CD4-positive, alpha-beta T cell treated with Interleukin-6 for 4 hours (primary cell): ENCODE data around the gene BCAS1.
A peak's percentile ranks its signal among the peaks of the same experiment; 100 is the strongest.

Source experiments
- DNase-seq: peaks from one replicate; pipeline ENCODE4 v3.0.0-alpha.2; 2020; ENCODE audit warnings: mixed read lengths

The BCAS1 gene

DNA sequence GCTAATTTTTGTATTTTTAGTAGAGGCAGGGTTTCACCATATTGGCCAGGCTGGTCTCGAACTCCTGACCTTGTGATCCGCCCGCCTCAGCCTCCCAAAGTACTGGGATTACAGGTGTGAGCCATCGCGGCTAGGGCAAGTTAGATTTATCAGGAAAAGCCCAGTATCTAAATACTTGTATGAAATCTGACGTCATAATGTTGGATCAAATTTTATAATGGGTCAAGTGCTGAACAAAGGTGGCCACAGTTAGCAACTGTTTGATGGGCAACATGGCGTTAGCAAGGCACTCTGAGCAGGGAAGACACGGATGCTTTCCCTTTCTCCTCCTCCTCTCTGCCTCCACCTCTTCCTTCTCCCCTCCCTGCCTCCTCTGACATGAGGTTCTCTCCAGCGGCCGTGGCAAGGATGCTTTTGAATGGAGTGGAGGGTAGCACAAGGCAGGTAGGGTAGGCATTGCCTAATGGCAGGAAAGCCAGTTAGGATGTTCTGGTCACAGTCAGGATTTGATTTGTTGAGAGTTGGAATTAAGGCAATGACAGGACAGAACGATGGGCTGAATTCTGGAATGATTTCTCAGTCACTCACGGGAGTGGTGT, 149.6 kb downstream of the BCAS1 start:
- DNase-seq = no peak

DNA sequence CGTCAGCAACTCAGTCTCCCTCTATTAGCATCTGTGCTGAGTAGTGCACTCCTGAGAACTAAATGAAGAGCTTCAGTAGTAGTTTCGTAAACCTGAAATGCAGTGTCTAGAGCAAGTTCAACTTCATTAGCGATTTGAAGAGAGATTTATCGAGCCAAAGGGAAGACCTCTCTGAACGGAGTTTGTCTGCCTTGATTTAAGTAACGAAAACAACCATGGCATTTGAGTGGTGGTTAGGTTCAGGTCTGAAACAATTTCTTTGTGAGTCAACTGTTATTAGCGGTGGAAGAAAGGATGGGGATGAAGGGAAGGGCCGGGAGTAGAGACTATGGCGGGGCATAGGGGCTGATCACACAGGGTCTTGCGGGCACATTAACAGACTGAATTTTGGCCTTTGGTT, 150.5 kb downstream of the BCAS1 start:
- no peak for DNase-seq

DNA sequence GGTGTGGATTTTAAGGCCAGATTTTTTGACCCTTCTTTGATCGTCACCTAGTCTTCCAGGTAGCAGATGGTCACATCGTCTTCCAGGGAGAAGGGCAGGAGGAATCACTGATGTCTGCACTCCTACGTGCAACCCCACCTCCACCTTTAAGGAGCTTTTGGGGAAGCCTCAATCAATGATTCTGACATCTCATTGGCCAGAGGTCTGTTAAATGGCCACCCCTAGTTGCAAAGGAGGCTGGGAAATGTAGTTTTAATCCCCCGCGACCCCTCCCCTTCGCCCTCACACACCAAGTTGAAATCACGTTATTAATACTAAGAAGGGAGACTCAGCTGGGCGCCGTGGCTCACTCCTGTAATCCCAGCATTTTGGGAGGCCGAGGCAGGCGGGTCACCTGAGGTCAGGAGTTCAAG, 151.4 kb downstream of the BCAS1 start:
- DNase-seq = no peak

DNA sequence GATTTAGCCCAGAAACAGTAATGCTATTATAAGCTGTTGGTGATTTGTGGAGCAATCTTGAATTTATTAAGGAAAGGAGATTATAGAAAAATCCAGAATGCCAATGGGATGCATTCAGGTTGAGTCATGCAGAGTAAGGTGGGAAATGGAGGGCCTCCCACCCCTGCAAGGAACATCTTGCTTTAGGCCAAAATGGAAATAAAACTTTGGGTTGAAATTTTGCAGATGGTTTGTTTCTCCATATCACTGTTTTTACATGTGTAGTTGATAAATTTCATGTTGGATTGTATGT, 152.4 kb downstream of the BCAS1 start:
- DNase-seq = no peak

DNA sequence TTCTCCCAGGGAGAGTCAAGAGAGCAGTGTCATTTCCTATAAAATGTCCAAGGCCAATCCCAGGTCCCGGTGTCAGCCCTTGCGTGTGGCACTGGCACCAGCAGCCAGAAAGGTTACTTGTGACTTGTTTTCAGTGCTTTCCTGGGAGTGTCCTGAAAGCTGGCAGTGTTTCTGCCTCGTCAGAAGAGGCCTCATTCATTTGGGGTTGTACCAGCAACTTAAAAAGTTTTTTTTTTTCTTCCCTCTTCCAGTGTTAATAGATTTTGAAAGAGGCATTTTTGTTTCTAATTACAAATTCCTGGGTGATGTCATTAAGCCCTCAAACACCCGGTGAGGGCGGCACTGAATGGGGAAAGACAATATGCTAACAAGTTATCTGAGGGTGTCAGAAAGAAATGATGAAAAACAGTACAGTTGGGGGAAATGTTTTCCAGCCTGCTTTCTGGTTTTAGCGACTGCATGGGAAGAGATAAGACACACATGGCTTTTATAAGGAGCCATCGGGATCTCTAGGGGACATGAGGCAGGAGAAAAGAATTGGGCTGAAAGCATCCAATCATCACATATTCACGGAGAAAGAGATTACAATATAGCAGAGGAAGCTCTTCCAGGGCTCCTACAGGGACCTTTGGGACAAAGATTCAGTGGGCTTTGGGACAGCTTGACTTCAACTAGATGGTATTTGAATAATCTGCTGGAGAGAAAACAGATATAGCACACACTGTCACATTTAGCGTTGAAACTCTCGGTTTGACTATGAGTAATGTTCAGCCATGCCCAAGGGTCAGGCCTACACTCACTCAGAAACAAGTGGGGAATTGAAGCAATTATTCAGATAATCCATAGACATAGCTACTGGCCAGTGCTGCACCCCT, 153.0 kb downstream of the BCAS1 start:
- DNase-seq = no peak

DNA sequence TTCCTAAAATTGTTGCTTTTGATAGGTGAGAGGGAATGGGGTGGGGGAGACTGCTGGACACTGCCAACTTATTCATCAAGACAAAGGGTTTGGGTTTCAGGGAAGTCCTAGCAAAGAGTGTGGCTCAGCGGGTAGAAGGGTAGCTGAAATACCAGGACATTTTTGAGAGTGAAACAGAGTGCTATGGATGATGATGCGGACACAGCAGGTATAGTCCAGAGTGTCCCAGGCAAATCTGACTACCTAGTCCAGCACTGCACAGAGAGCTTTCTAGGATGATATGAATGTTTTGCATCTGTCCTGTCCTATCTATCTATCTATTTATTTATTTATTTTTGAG, 154.3 kb downstream of the BCAS1 start:
- no peak for DNase-seq

DNA sequence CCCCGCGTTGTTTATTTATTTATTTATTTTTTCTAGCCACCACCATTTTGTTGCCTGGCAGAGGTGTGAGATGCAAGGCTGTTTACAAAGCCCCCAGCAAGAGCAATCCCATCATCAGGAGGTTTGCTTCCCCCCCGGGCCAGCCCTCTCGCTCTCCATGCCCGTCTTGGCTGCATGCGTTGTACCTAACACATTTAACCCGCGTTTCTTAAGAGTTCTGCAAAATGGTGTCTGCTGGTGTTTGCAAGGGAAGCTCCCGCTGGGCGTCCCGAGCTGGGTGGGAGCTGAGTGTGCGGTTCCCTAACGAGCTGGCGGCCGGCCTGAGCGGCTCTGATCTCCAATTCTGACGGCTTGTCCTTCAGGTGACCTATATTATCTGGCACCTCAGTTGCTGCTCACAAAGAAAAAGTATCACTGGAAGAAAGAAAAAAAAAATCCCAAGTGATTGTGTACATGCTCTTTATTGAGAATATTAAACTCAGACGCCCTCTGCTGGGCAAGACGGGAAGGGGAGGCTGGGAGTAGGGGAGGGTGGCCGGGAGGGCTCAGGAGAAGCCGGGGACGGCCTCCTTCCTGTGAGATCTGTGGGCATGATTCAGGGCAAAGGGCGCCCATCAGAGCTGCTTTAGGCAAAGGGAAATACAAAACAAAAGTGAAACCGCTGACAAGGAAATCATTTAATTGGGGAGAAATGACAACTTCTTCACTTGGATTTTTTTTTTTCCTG, 154.8 kb downstream of the BCAS1 start:
- DNase-seq = peak; percentile 98

DNA sequence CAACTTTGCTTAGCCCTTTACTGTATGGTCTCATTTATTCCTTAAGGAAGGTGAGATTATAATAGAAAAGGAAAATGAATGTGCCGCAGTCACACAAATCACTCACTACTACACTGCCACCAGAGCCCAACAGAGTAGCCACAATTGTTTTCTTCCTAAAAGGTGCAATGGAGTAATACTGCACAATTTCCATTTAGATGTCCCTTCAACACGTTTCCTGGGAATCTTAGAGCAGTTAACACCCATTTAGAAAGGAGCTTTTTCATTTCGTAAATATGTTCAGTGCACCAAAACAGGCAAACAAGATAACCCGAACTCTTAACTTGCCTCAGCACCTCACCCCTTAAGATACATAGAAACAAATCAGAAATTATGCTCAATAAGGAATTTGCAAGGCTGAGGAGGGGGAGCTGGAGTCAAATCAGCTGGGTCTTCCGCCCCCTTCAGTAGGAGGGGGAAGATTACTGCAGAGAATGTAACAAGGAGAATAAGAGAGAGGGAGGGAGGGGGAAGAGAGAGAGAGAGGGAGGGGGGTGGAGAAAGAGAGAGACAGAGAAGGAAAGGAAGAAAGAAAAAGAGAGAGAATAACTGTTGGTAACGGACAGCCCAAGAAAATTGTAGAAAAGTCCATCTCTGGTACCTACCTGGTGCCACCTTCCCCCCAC, 155.5 kb downstream of the BCAS1 start:
- no peak for DNase-seq

DNA sequence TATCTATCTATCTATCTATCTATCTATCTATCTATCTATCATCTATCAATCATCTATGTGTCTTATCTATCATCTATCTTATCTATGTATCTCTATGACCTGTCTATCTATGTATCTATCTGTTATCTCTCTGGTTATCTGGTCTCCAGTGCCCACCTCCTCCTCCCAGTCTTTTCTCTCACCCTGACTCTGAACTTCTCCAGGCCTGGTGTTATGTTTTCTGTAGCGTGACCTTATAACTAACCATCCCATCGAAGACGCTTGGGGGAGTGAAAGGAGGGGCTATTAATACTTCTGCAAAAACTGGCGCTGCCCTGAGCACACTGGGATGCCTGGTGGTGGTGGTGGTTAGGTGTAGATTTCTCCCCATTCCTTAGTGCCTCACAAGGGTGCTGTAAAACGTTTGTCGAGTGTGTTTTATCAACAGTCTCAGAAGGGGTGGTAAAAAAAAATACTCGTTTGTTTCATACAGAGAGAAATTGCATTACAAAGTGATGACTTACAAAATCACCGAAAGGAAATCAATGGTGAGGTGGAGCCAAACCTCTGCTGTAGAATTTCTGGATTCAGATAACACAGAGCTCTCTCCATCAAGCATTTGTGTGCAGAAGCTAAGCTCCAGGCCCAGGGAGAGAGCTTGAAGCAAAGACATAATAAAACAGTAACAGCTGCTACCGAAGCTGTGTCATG, 156.2 kb downstream of the BCAS1 start:
- DNase-seq = no peak

DNA sequence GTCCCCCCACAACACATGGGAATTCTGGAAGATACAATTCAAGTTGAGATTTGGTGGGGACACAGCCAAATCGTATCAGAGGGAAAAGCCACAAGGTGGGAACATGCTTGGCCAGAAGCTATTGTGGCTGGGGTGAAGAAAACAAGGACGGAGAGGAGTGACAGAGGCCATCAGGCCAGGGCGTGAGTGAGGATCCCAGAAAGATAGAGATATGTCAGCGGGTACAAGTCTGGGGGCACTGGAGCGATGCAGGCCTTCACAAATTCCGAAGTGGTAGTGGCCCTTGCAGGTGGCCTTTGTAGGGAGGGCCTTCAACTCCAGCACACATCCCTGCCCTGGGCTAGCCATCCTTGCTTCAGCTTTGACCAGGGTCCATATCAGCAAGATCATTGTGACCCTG, 159.1 kb downstream of the BCAS1 start:
- no peak for DNase-seq

DNA sequence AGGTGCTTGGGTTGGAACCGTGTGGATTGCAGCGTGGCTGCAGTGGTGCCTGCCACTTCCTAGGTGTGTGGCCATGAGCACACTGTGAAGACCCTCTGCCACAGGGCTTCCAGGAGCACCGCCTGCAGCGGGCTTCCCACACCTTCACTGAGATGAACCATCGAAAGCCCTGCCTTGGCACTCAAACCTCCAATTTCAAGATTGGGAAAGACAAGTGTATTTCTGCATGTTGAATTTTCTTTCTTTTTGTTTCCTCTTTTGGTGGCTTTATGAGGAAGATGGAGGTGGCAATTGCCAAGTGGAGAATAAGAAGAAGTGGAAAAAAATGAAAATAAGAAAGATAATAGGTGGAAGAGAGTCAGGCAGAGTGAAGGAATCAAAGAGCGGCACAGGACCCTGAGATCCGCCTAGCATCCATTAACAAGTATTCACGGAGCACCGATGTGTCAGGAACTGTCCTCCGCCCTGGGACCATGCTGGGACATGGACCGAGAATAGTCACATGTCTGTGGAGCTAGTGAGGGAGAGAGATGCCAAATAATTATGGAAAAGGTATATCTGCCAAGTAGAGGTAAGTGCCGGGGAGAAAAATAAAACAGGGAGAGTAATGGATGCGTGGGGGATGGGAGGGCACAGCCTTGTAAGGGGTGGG, 159.9 kb downstream of the BCAS1 start:
- DNase-seq = no peak

DNA sequence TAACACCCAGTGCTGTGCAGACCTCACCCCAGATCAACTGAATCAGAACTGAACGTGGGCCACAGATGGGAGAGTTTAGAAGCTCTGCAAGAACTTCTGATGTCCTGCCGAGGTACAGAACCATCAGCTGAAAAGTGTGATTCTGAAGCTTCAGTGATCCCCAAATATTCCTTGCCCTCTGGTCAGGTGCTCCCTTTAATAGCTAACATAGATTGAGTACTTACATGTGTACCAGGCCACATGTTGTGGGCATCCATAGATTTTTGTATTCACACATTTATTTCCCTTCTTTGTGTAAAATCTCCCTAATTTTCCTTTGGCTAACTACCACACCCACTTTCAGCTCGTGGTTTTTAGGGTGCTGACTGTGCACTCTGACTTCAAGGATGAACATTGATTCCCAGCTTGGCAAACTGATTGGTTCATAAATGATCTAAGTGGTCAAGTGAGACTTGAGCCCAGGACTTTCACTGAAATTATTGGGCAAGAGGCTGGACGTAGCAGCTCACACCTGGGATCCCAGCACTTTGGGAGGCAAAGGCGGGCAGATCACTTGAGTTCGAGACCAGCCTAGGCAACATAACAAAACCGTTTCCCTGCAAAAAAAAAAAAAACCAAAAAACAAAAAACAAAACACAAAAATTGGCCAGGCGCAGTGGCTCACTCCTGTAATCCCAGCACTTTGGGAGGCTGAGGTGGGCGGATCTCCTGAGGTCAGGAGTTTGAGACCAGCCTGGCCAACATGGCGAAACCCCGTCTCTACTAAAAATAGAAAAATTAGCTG, 162.2 kb downstream of the BCAS1 start:
- DNase-seq = no peak

DNA sequence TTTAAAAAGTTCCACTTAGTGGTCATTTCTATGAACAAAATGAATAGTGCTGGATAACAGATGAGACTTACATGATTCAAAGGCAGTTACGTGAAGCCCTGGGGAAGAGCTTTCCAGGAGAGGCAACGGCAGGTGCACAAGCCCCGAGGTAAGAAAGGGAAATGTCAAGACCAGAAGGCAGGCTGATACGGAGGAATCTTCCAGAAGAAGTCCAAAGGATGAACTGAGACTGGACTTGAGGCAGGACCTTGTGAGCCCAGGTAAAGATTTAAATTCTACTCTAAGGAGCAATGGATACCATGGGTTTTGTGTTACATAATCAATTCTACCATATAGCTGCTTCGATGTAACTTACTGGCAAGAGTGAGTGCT, 164.6 kb downstream of the BCAS1 start:
- no peak for DNase-seq

DNA sequence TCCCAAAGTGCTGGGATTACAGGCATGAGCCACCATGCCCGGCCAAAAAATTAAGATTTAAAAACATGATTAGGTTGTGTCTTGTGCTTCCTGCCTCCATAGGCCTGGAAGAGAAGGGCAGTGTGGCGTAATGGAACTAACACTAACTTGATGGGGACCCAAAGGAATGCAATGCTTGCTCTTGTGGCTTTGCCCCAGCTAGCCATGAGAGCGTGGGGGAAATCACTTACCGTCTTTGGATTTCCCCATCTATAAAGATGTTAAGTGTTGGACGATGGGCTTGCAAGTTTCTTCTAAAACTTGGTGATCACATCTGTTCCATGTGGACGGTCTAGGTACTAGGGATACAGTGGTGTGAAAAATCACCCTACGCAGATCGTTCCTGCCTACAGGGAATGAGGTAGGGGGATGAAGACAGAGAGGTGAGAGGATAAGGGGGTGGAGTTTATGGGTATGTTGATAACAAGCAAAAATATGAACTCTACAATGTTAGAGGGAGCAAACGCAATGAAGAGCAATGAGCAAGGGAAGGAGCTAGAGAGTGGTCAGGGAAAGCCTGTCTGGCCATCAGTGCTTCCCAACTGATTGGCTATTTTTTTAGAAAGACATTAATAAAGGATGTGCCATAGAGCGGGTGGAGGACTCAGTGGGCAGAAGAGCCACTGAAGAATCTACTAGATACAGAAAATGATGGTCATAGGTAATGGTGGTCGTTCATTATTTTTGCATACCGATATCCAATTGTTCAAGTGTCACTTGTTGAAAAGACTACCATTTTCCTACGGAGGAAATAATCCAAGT, 165.2 kb downstream of the BCAS1 start:
- DNase-seq = no peak

DNA sequence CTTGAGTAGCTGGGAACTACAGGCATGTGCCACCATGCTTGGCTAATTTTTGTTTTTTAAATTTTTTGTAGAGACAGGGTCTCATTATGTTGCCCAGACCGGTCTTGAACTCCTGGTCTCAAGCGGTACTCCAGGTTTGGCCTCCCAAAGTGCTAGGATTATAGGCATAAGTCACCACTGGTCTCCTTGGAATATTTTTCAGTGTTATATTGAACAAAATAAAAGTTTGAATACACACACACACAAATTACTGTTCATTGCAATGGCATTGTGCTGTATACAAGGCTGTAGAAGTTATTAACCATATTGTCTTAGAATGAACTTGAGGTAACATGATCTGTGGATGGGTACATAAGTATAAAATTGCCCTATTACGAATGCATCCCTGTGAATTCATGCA, 166.1 kb downstream of the BCAS1 start:
- DNase-seq = no peak

DNA sequence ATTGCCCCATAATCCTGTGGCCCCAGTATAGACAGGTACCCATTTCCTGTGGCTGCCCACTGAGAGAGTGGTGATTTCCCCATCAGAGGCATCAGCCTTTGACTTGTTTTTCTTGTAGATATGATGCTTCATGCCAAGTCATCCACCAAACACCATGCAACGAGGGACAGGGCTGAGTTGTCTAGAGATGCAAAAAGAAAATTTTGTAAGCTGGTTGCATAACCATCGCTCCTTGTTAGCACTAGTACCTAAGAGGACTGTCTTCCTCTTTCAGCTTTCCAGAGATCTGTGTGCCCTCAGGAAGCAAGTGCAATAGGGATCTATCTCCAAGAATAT, 166.8 kb downstream of the BCAS1 start:
- DNase-seq = no peak

DNA sequence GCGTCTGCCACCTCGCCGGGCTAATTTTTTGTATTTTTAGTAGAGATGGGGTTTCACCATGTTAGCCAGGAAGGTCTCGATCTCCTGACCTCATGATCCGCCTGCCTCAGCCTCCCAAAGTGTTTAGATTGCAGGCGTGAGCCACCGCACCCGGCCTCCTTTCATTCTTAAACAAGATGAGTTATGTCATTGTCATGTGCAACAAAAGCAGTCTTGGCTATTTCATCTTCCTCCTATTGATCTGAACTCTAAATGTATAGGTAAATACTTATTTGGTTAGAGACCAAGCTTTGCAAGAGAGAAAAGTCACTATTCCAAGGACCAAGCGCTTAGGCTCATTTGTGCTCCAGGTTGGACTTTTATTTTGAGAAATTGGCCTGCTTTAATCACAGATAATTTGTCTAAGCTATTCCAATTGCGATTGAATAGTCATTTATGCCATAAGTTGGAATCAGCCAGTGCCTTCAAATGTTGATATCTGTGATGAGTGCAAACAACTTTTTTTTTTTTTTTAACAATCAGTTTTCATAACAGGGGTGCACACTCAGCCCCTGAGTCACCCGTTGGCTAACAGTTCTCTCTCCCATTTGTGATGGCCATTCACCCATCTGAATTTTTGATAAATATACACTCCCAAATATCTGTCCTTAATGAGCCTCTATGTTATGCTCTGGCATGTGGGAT, 167.3 kb downstream of the BCAS1 start:
- DNase-seq = no peak

DNA sequence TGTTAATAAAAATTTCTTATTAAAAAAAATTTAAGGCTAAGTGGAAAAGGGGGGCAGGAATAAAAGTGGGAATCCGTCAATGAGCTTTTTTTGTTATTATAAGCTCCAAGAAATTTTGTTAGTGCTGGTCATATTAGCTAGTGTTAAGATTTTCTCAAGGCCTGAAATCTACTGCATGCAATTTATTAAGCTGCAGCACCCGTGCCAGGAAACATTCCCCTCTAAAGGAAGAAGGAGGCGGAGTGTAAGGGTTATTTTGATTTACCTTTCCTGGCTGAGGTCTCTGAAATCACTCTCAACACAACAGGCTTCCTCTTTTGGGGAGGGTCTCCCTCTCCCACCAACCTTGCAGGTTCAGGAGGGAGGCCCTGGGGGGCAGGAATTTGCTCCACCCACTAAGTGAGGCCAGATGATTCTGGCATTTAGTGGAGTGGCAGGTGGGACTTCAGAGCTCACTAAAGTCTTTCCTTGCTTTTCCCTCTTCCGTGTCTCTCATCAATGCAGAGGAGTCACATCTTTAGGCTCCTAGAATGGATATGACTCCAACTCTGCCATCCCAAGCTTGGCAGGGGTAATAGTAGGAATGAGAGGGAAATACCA, 168.8 kb downstream of the BCAS1 start:
- no peak for DNase-seq

DNA sequence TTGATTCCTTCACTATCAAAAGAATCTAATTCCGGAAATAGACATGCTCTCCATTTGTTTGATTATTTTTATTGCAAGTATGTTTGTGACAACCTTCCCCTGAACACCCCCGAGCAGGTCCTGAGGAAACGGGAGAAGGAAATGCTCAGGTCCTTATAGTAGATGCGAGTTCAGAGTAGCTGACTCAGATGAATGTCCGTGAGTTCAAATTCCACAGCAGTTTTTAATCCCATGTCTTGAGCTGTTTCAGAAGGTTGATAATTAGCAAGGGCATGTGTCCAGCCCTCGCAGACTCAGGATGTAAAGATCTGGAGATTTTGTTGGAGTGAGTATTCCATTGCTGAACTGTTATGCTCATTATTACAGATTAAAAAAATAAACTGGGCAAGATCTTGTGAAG, 169.3 kb downstream of the BCAS1 start:
- DNase-seq = no peak

DNA sequence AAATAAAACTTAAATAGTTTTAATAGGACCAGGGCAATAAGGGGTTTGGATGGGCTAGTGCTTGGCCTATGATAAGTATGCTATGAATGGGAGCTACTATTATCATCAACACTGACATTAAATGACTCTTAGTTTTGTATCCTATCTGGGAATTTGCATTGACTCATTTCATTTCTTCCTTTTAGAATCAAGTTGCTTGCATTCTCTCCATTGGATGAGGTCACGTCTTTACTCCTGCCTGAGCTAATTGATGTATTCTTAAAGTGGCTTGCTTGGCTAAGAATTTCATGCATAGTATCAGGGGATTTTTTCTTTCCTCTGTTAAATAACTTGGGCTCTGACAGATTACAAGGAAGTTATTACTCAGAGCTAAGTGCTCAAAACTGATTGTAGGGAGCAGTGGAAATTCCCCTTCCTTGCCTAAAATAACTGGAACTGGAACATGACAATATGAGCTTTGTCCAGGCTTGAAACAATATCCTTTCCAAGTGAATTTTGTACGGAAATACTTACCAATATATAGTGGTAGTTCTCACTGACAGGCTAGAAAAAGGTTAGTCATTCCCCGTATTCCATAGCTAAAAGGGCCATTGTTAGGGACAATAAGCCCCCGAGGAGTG, 169.9 kb downstream of the BCAS1 start:
- no peak for DNase-seq
